PFSK-1 (cell line): Measurements from ENCODE around the gene EDN1.

Experiments used
- POLR2AphosphoS5 ChIP-seq: IDR thresholded peaks from 2 replicates; pipeline ENCODE4 v1.6.1; 2012; ENCODE audit warnings: low read depth, mild to moderate bottlenecking, control low read depth, low read length, moderate library complexity
- REST ChIP-seq, 2 experiments: IDR thresholded peaks; 2 replicates each; pipeline versions ENCODE4 v1.6.1 to v1.8.0; 2011 to 2012; ENCODE audit warnings: low read depth in 2 of 2, low read length in 2 of 2, control low read depth in 1 of 2, inconsistent platforms in 1 of 2, mild to moderate bottlenecking in 1 of 2, moderate library complexity in 1 of 2; ENCODE audit not compliant: insufficient read depth in 1 of 2
- SIN3A ChIP-seq: IDR thresholded peaks from 2 replicates; pipeline ENCODE4 v1.6.1; 2012; ENCODE audit warnings: mild to moderate bottlenecking, low read length, moderate library complexity, borderline replicate concordance; ENCODE audit not compliant: insufficient read depth
- TAF1 ChIP-seq: IDR thresholded peaks from 2 replicates; pipeline ENCODE4 v1.6.1; 2012; ENCODE audit warnings: low read length, control low read depth, borderline replicate concordance; ENCODE audit not compliant: insufficient read depth

- TF ChIP-seq POLR2AphosphoS5: no peak
- no peak for TF ChIP-seq SIN3A
- TF ChIP-seq REST (IDR thresholded peaks at IDR 0.05; ENCODE audit: insufficient read depth in 1 of 2, low read depth in 2 of 2, low read length in 2 of 2): no peak
- TF ChIP-seq TAF1: no peak
Observed at GRCh38 chr6:12313992-12314589, 23.9 kb downstream of the EDN1 start.
